NB4 (cell line): ENCODE measurements around the gene KRTAP6-1.

Source experiments
- DNase-seq: peaks from one replicate; pipeline ENCODE4 v3.0.0; 2010; ENCODE audit warnings: low read depth
- H3K4me3 ChIP-seq: one replicate; pipeline ENCODE4 v1.5.1; 2011; ENCODE audit warnings: mild to moderate bottlenecking, low read depth, low read length, moderate library complexity
- CTCF ChIP-seq: IDR thresholded peaks from one replicate; pipeline ENCODE4 v1.5.1; 2012; ENCODE audit warnings: low read depth, low read length
- MAX ChIP-seq: IDR thresholded peaks from 2 replicates; pipeline ENCODE4 v1.6.1; 2011; ENCODE audit warnings: low read depth, low read length
- MYC ChIP-seq: IDR thresholded peaks from 2 replicates; pipeline ENCODE4 v1.6.1; 2011; ENCODE audit warnings: low read depth, low read length
- POLR2A ChIP-seq: IDR thresholded peaks from 2 replicates; pipeline ENCODE4 v1.6.1; 2011; ENCODE audit warnings: mild to moderate bottlenecking; ENCODE audit not compliant: insufficient read length; ENCODE audit errors: extremely low read depth

The KRTAP6-1 gene

GRCh38 chr21:30579346-30579745 lies 34.4 kb downstream of the KRTAP6-1 start:
- H3K4me3 ChIP-seq, result no peak overlapping the region
- TF ChIP-seq MYC (no peak), CTCF (no peak), POLR2A (no peak), MAX (no peak)
- no peak for DNase-seq

GRCh38 chr21:30577766-30578165 lies 36.0 kb downstream of the KRTAP6-1 start:
- TF ChIP-seq MYC (no peak), POLR2A (no peak), CTCF (no peak), MAX (no peak)
- no peak overlapping the region for H3K4me3 ChIP-seq
- no peak for DNase-seq

- TF ChIP-seq CTCF (no peak), POLR2A (no peak)
- no peak overlapping the region for H3K4me3 ChIP-seq
- DNase-seq, result no peak
Observed at GRCh38 chr21:30567617-30568016, 46.1 kb downstream of the KRTAP6-1 start.

GRCh38 chr21:30563630-30564029 lies 50.1 kb downstream of the KRTAP6-1 start:
- no peak overlapping the region for H3K4me3 ChIP-seq
- TF ChIP-seq MAX (no peak), MYC (no peak), POLR2A (no peak), CTCF (no peak)
- DNase-seq, result no peak
